ENCODE measurements around the gene STK39. TPM values are rescaled to one million over a fixed set of nuclear protein-coding genes. Genes with fewer than 3 reads are reported as not detected.
"Not testable (repeated sequence)": the region's sequence is repeated elsewhere in the genome, so short reads cannot be mapped to it uniquely, and the experiment has no call there.

The STK39 gene
- total RNA-seq, 1 donor from 2014 or later, result 31.9 TPM

DNA sequence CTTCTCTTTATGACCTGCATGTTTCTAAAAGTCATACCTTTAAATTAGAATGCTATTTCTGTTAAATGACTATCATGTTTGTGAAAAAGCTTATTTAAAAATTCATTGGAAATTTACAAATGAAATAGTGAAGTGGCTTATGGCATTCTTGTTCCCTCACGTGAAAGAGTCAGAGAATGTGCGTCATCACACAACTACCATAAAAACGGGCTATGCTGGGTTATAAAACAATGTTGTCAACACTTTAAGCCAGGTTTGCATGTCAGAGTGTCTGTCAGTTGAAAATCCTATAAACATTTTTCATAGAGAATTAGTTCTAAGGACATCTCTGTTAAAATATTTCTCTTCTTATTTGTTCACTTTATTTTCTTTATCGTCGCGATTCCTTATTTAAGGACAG is 42.5 kb upstream of the STK39 start:
- Mint-ChIP-seq H3K27ac (ENCODE audit: unreplicated experiment) (no peak overlapping the region), H3K27me3 (ENCODE audit: low read depth) (no peaks in the 10 kb centered on the region), H3K4me3 (ENCODE audit: unreplicated experiment) (no peak overlapping the region), H3K9me3 (ENCODE audit: low read depth) (no peaks in the 10 kb centered on the region), H3K36me3 (ENCODE audit: low read depth) (no peaks in the 10 kb centered on the region), H3K4me1 (ENCODE audit: low read depth) (no peaks in the 10 kb centered on the region)
- no peak for DNase-seq (ENCODE audit: low spot score)
- no peak for TF ChIP-seq CTCF (IDR thresholded peaks at IDR 0.05)

GRCh38 chr2:168286535-168286934 is 39.1 kb upstream of the STK39 start:
- Mint-ChIP-seq H3K36me3 (ENCODE audit: low read depth) (no peaks in the 10 kb centered on the region), H3K4me1 (ENCODE audit: low read depth) (no peaks in the 10 kb centered on the region), H3K4me3 (ENCODE audit: unreplicated experiment) (no peak overlapping the region), H3K27ac (ENCODE audit: unreplicated experiment) (no peak overlapping the region), H3K9me3 (ENCODE audit: low read depth) (no peaks in the 10 kb centered on the region), H3K27me3 (ENCODE audit: low read depth) (no peaks in the 10 kb centered on the region)
- TF ChIP-seq CTCF (IDR thresholded peaks at IDR 0.05), result no peak
- DNase-seq (ENCODE audit: low spot score), result no peak

DNA sequence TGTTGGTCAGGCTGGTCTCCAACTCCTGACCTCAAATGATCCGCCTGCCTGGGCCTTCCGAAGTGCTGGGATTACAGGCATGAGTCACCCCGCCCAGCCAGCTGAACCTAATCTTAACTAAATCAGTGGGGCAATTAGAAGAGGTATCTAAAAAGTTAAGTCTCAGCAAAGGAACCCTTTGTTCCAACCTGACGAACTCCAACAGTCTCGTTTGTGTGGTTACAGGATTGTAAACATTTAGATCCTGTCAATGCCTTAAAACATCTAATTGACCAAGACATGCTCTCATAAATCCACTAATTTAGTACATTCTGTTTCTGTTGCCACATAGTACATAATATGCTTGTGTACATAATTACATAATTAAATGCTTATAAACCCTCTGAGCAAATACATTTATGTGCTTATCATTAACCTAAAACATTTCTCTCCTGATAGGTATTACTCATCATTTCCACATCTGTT is 31.1 kb upstream of the STK39 start:
- TF ChIP-seq CTCF (IDR thresholded peaks at IDR 0.05), result no peak
- Mint-ChIP-seq H3K36me3 (ENCODE audit: low read depth) (no peaks in the 10 kb centered on the region), H3K27me3 (ENCODE audit: low read depth) (peaks cover 3% of the 10 kb centered on the region), H3K4me3 (ENCODE audit: unreplicated experiment) (no peak overlapping the region), H3K27ac (ENCODE audit: unreplicated experiment) (no peak overlapping the region), H3K4me1 (ENCODE audit: low read depth) (no peaks in the 10 kb centered on the region), H3K9me3 (ENCODE audit: low read depth) (no peaks in the 10 kb centered on the region)
- DNase-seq (ENCODE audit: low spot score), result no peak

GRCh38 chr2:168277276-168277675 is 29.9 kb upstream of the STK39 start:
- peaks cover 3% of the 10 kb centered on the region for H3K27me3 Mint-ChIP-seq (ENCODE audit: low read depth)
- H3K36me3 Mint-ChIP-seq (ENCODE audit: low read depth), result no peaks in the 10 kb centered on the region
- peaks cover under 1% of the 10 kb centered on the region for H3K4me1 Mint-ChIP-seq (ENCODE audit: low read depth)
- no peak overlapping the region for H3K4me3 Mint-ChIP-seq (ENCODE audit: unreplicated experiment)
- no peak overlapping the region for H3K27ac Mint-ChIP-seq (ENCODE audit: unreplicated experiment)
- TF ChIP-seq CTCF (IDR thresholded peaks at IDR 0.05), result no peak
- peaks cover under 1% of the 10 kb centered on the region for H3K9me3 Mint-ChIP-seq (ENCODE audit: low read depth)
- DNase-seq (ENCODE audit: low spot score), result no peak

DNA sequence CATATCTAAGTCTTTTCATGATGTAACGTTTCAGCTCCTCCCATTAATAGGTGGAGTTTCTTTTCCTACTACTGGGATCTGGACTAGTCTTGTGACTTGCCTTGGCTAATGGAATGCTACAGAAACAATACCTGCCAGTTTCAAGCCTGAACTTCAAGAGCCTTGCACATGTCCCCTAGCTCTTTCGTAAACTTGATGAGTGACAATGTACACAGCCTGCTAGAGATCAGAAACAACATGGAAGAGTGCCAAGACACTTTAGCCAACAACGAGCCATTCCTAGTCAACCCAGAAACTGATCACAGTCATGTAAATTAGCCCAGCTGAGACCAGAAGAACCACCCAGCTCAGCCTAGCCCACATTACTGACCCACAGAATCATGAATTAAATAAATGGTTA is 24.8 kb upstream of the STK39 start:
- Mint-ChIP-seq H3K9me3 (ENCODE audit: low read depth) (peaks cover 2% of the 10 kb centered on the region), H3K27me3 (ENCODE audit: low read depth) (no peaks in the 10 kb centered on the region), H3K4me1 (ENCODE audit: low read depth) (peaks cover 30% of the 10 kb centered on the region), H3K36me3 (ENCODE audit: low read depth) (no peaks in the 10 kb centered on the region), H3K4me3 (ENCODE audit: unreplicated experiment) (no peak overlapping the region), H3K27ac (ENCODE audit: unreplicated experiment) (no peak overlapping the region)
- TF ChIP-seq CTCF (IDR thresholded peaks at IDR 0.05), result no peak
- DNase-seq (ENCODE audit: low spot score), result no peak

DNA sequence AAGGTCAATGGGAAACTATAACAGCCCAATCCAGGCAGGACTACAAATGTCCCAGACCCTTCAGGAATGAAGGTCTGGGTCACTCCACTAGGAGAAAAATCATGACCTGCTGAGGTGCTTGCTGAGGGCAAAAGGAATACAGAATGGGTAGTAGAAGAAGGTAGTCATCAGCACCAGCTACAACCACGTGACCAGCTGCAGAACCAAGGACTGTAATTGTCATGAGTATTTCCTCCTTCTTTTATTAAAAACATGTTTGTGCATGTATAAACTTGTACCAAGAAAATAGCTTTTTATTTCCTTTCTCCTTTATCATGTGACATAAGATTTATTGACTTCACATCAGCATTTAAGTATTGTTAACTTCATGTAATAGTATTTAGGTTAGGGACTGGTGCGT is 15.5 kb upstream of the STK39 start:
- not testable (repeated sequence) for H3K27me3 Mint-ChIP-seq (ENCODE audit: low read depth); H3K36me3 Mint-ChIP-seq (ENCODE audit: low read depth); H3K4me1 Mint-ChIP-seq (ENCODE audit: low read depth); H3K4me3 Mint-ChIP-seq (ENCODE audit: unreplicated experiment); H3K27ac Mint-ChIP-seq (ENCODE audit: unreplicated experiment); DNase-seq (ENCODE audit: low spot score)
- H3K9me3 Mint-ChIP-seq (ENCODE audit: low read depth), result peaks cover 16% of the 10 kb centered on the region

All from chondrocyte (in vitro differentiated cells).